B cell (primary cell): ENCODE data around the gene DSTYK.

Experiments used
- CTCF ChIP-seq: fragments of 200-600 bp; IDR thresholded peaks from one replicate; pipeline ENCODE4 v1.8.0; 2022; ENCODE audit warnings: antibody characterized with exemption, mild to moderate bottlenecking
- EZH2 ChIP-seq: IDR thresholded peaks from 2 replicates; pipeline ENCODE4 v1.6.1; 2012; ENCODE audit warnings: borderline replicate concordance, low read depth, mild to moderate bottlenecking, moderate library complexity, low read length; ENCODE audit not compliant: insufficient read depth, poor library complexity, severe bottlenecking

DNA sequence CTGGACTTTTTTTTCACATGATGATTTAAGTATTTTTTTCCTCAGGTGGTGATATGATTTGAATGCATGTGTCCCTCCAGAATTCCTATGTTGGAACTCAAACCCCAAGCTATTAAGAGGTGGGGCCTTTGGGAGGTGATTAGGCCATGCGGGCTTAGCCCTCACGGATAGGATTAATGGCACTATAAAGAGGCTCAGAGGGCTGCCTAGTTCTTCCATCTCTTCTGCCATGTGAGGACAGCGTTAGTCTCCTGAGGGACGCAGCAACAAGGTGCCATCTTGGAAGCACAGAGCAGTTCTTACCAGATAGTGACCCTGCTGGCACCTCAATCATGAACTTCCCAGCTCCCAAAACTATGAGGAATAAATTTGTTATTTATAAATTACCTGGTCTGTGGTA is 71.4 kb downstream of the DSTYK start:
- TF ChIP-seq CTCF (no peak), EZH2 (no peak)
